IPS-15b (cell line): ENCODE measurements around the gene KHK.

Experiments used
- H3K27me3 ChIP-seq: one replicate; pipeline ENCODE4 v1.6.1; 2013; ENCODE audit warnings: low read length; ENCODE audit not compliant: control insufficient read depth, insufficient read depth
- H3K36me3 ChIP-seq: one replicate; pipeline ENCODE4 v1.6.1; 2013; ENCODE audit warnings: low read length; ENCODE audit not compliant: control insufficient read depth, insufficient read depth
- H3K4me1 ChIP-seq: one replicate; pipeline ENCODE4 v1.6.1; 2013; ENCODE audit warnings: mild to moderate bottlenecking, low read length; ENCODE audit not compliant: control insufficient read depth, insufficient read depth
- H3K4me3 ChIP-seq: one replicate; pipeline ENCODE4 v1.5.1; 2013; ENCODE audit warnings: low read depth, low read length
- H3K9ac ChIP-seq: one replicate; pipeline ENCODE4 v1.6.1; 2013; ENCODE audit warnings: low read depth, mild to moderate bottlenecking, low read length
- H3K9me3 ChIP-seq: one replicate; pipeline ENCODE4 v1.6.1; 2013; ENCODE audit warnings: mild to moderate bottlenecking, low read length; ENCODE audit not compliant: control insufficient read depth, insufficient read depth

The KHK gene

DNA sequence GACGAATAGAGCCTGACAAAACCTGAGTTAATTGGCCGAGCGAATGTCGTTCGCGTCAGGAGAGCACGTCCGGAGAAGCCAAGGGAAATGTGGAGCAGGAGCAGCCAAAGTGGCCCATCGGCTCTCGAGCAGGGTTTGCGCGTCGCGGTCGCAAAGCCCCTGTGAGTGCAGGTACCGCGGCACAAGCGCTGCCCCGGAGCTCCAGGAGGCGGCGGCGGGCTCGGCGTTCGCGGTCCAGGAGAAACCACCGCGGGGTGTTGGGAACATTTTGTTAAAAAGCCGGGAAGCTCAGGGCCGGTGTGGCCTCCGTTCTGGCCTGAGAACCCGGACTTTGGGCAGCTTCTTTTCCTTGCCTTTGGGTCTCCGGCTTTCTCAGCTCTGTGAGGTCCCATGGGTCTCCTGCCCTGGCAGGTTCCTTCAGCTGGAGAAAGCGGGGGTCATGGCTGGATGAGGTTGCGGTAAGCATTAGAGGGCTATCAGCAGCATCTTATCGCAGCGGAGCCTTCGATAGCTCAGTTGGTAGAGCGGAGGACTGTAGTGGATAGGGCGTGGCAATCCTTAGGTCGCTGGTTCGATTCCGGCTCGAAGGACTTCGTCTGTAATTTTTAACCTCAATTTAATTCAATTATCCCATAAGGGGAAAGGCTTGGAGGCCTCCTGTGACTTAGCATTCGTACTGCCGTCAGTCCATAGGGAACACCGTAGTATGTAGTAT, 36.1 kb upstream of the KHK start:
- Histone ChIP-seq H3K9me3 (no peaks in the 10 kb centered on the region), H3K27me3 (no peaks in the 10 kb centered on the region), H3K4me3 (peak overlapping the region; percentile 94), H3K9ac (peak overlapping the region; percentile 79), H3K4me1 (peaks cover 2% of the 10 kb centered on the region), H3K36me3 (peaks cover 10% of the 10 kb centered on the region)

DNA sequence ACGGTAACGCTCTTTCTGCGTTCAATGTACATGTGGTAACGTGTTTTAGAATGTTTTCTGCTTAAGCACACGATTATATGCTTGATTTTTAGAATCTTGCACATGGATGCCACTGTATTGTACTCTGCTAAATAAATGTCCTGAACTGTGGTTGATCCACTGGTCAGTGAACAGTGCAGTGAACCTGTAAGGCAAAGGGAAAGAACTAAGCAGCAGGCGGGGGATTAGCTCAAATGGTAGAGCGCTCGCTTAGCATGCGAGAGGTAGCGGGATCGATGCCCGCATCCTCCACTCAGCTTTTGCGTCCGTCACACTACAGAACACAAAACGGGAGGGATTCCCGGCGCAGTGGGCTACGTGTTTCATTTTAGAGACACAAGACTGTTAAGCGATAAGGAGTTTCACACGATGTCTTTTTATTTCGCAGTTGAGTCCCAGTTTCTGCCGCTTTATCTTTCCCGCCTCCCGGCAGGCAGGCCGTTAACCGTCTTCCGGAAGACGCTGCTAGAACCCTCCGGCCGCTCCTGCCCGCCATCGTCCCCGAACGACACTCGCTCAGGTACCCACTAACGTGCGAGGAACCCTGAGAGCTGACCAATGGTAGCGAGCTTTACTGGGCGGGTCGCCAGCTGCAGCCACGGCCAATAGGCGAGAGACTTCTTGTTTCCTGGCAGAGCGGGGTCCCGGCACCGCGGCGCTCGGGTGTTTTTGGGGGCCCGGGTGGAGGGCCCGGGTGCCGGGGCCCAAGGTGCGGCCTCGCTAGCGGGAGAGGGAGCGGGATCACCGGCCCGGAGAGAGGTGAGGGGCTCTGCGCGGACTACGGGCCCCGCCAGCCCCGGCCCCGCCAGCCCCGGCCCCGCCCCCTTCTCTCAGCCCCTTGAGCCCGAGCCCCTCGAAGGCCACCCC, 35.3 kb upstream of the KHK start, which contains the start of gene AGBL5:
TSS of gene AGBL5 (plus strand) at position 673 of the 906 bp plus-strand sequence. CDS start 1,291 bp downstream, outside the sequence.
- Histone ChIP-seq H3K36me3 (peaks cover 17% of the 10 kb centered on the region), H3K9me3 (no peaks in the 10 kb centered on the region), H3K27me3 (no peaks in the 10 kb centered on the region), H3K9ac (peak within 1 kb of the TSS; percentile 87), H3K4me3 (peak within 1 kb of the TSS; percentile 94), H3K4me1 (peaks cover 2% of the 10 kb centered on the region)

DNA sequence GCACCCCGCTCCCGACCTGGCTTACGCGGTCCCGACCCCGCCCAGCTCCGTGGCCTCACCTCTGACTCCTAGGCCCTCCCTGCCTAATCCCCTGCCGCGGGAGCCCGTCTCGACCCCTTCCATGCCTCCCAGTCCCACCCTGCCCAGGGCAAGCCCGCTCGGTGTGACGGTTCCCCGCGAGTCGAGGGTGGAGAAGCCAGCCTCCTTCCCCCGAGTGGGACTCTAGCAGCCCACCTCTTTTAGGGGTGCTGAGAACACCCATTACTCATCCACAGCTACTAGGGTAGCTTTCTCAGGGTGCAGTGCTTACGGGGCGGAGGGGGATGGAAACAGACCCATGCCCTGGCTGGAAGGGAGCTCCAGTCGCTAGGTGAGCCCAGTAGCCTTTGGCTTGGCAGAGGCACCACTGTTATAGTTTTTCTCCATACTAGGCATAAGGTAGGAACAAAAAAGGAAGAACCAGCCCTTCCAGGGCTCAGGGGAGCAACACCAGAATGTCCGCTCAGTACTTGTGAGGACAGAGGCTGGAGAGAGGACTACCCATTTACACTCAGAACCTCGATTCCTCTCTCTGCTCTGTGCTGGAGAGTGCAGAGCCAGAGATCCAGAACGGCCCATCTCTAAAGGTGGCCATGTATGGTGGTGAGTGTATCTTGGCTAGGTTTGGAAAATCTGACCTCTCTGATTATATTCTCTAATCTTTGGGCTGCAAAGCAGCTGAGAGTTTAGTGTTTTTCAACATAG, 34.5 kb upstream of the KHK start:
- Histone ChIP-seq H3K36me3 (peaks cover 17% of the 10 kb centered on the region), H3K27me3 (no peaks in the 10 kb centered on the region), H3K9ac (peak overlapping the region; percentile 87), H3K9me3 (no peaks in the 10 kb centered on the region), H3K4me1 (peaks cover 2% of the 10 kb centered on the region), H3K4me3 (peak overlapping the region; percentile 93)

DNA sequence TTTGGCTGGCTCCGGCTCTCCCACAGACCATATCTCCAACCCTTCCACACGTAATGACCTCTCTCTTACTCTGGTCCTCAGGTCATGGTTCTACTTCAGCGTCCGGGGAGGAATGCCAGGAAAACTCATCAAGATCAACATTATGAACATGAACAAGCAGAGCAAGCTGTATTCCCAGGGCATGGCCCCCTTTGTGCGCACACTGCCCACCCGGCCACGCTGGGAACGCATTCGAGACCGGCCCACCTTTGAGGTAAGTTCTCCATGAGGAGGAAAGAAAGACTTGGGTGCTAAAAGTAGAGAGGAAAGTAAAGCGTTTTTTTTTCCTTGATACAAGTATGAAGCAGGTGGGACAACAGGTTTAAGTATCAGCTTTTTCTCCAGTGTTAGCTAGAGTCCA, 33.3 kb upstream of the KHK start:
- no peak overlapping the region for H3K4me3 ChIP-seq

DNA sequence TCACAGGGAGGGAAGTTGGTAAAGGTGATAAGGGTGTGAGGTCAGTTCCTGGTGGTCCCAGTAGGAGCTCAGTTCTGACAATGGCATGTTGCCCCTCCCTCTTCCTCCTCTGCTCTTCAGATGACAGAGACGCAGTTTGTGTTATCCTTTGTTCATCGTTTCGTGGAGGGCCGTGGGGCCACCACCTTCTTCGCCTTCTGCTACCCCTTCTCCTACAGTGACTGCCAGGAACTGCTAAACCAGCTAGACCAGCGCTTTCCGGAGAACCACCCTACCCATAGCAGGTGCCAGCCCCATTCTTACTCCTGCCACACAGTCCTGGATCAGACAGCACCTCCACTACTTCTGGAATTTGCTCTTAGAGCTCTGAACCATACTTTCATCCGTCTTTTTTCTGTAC, 32.8 kb upstream of the KHK start:
- peaks cover 2% of the 10 kb centered on the region for H3K4me1 ChIP-seq
- H3K9me3 ChIP-seq, result no peaks in the 10 kb centered on the region
- H3K27me3 ChIP-seq, result no peaks in the 10 kb centered on the region
- no peak overlapping the region for H3K9ac ChIP-seq
- H3K36me3 ChIP-seq, result peaks cover 22% of the 10 kb centered on the region
- H3K4me3 ChIP-seq, result no peak overlapping the region

More for the DNA sequence above, 33.3 kb upstream of the KHK start:
- Histone ChIP-seq H3K4me1 (peaks cover 2% of the 10 kb centered on the region), H3K36me3 (peaks cover 21% of the 10 kb centered on the region), H3K27me3 (no peaks in the 10 kb centered on the region), H3K9me3 (no peaks in the 10 kb centered on the region), H3K9ac (no peak overlapping the region)

DNA sequence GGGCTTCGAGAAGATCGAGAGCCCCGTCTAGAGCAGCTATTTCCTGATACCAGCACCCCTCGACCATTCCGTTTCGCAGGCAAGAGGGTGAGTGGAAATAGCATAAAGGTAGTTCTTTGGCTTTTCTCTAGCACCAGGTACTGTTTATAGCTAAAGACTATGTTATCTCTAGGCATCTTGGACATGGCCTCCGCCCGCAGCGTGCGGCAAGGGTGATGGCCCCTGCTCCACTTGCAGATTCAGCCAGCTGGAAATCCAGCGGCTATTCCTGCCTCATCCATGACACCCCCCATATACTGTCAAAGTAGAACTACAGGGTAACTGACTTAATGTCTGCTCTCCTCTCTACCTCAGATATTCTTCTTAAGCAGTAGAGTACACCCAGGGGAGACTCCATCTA, 31.9 kb upstream of the KHK start:
- H3K4me3 ChIP-seq, result no peak overlapping the region
- H3K4me1 ChIP-seq, result no peaks in the 10 kb centered on the region
- H3K36me3 ChIP-seq, result peaks cover 29% of the 10 kb centered on the region
- no peaks in the 10 kb centered on the region for H3K27me3 ChIP-seq
- no peak overlapping the region for H3K9ac ChIP-seq
- no peaks in the 10 kb centered on the region for H3K9me3 ChIP-seq

DNA sequence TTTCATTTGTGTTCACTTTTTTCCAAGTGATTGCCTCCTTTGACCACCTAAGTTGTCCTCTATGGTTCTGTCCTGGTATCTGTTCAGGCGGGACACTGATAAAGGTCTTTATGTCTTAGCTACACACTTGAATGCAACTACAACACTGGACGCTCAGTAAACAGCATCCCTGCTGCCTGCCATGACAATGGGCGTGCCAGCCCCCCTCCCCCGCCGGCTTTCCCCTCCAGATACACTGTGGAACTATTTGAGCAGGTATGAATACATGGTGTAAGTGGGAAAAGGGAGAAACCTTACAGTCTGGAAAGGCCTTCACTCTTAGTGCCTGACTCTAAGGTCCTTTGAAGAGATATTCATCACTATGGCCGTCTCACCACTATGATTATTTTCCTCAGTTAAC, 29.4 kb upstream of the KHK start:
- Histone ChIP-seq H3K4me3 (no peak overlapping the region), H3K9ac (no peak overlapping the region), H3K4me1 (no peaks in the 10 kb centered on the region), H3K27me3 (no peaks in the 10 kb centered on the region), H3K36me3 (peaks cover 29% of the 10 kb centered on the region), H3K9me3 (no peaks in the 10 kb centered on the region)

DNA sequence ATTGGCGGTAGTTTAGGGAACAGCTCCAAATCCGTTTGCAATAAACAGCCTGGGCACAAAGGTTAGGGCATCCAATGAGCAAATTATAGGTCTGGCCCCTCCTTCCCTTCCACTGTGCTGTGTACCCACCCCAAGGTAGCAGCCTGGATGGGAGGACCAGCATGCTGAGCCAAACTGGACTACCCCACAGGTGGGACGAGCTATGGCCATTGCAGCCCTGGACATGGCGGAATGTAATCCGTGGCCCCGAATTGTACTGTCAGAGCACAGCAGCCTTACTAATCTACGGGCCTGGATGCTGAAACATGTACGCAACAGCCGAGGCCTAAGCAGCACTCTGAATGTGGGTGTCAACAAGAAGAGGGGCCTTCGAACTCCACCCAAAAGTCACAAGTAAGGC, 28.4 kb upstream of the KHK start:
- no peak overlapping the region for H3K9ac ChIP-seq
- H3K27me3 ChIP-seq, result no peaks in the 10 kb centered on the region
- H3K9me3 ChIP-seq, result no peaks in the 10 kb centered on the region
- H3K36me3 ChIP-seq, result peaks cover 33% of the 10 kb centered on the region
- H3K4me1 ChIP-seq, result no peaks in the 10 kb centered on the region
- no peak overlapping the region for H3K4me3 ChIP-seq

DNA sequence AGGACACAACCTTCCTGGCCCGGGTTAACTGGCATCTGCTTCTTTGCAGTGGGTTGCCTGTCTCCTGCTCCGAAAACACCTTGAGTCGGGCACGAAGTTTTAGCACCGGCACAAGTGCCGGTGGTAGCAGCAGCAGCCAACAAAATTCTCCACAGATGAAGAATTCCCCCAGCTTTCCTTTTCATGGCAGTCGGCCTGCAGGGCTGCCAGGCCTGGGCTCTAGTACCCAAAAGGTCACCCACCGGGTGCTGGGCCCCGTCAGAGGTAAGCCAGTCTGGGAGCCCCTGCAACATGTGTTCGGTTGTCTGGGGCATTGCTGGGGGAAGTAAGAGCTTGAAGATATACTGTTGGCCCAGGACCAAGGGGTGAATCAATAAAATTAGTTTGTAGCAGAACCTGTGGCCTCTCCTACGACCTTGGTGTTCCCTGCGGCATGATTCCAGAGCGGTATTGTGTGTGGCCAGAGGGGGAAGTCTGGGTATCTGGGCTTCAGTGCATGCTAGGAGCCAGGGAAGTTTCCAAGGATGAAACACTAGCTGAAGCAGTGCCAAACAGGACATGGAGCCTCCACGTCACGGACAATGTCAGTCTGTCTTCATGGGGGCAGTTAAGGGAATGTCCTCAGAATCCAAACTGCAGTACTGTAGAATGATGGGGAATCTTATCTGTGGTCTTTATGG, 27.3 kb upstream of the KHK start:
- H3K9ac ChIP-seq, result no peak overlapping the region
- H3K4me1 ChIP-seq, result no peaks in the 10 kb centered on the region
- no peaks in the 10 kb centered on the region for H3K27me3 ChIP-seq
- H3K9me3 ChIP-seq, result no peaks in the 10 kb centered on the region
- H3K4me3 ChIP-seq, result no peak overlapping the region
- H3K36me3 ChIP-seq, result peaks cover 30% of the 10 kb centered on the region

DNA sequence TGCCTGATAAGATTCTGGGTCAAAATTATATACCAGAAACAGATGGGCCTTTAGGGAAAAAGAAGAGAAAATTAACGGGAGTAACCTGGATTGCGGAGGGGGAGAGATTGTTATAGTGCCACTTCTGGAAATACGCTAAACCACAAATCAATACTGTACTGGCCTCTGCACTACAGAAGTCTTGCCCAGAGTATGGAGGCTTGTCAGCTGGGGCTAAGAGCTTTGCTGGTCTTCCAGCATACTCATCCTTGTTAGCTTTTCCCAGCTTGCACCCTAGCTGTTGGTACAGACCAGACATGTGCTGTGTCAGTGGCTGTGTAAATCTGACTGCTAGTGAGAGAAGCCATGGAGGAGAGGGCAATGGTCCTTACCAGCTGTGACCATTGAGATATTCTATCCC, 26.2 kb upstream of the KHK start:
- H3K9ac ChIP-seq, result no peak overlapping the region
- H3K9me3 ChIP-seq, result no peaks in the 10 kb centered on the region
- no peak overlapping the region for H3K4me3 ChIP-seq
- H3K27me3 ChIP-seq, result no peaks in the 10 kb centered on the region
- no peaks in the 10 kb centered on the region for H3K4me1 ChIP-seq
- peaks cover 24% of the 10 kb centered on the region for H3K36me3 ChIP-seq

DNA sequence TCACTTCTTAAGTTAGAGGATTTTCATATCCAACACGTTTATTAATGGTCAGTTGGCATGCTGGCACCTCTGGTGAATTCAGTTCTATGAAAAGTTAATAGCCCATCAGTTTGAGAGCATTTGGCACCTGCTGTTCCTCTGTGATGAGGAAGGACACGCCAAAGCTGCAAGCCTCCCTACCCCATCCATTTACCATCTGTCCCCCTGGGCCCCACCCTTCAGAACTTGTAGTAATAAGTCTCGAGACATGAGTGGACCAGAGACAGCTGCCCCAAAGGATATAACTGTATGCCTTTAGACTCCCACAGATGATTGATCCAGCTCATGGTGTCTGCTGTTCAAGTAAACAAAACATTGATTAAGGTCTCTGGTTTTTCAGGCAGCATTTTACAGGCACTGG, 21.4 kb upstream of the KHK start:
- Histone ChIP-seq H3K9me3 (no peaks in the 10 kb centered on the region), H3K9ac (no peak overlapping the region), H3K4me3 (no peak overlapping the region), H3K36me3 (peaks cover 24% of the 10 kb centered on the region), H3K27me3 (no peaks in the 10 kb centered on the region), H3K4me1 (no peaks in the 10 kb centered on the region)
